ENCODE data around the gene CDK12.

The CDK12 gene

DNA sequence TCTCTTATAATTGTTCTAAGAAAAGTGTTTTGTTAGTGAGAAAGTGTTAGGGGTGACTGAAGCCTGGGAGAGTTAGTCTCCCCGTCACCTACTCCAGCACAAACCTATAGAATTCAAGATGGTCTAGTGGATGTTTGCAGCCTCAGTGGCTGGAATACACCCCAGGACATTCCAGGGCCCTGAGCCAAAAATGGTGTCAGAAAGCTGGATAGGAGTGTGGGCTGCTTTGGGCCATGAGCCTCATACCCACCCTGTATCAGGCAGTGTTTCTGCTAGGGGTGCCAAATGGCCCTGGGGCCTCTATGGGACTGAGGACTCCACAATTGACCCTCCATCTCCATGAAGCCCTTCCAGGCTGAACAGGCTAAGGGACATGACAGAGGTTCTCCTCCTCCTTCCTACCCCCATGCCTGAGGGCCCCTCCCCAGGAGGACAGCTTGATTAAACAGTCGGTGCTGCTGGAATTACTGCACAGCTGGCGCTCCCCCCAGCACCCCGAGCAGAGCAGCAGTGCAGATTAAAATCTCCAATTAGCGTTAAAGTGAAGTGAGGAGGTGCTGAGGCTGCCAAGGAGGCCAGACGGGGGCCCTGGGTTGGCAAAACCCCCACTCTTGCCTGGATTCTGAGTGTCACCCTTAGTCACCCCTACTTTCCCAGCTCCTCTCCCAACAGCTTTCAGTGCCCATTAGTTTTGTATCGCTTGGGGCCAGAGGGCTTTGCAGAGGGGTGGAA is 87.4 kb downstream of the CDK12 start:
- DNase-seq (ENCODE audit: low spot score), result no peak

DNA sequence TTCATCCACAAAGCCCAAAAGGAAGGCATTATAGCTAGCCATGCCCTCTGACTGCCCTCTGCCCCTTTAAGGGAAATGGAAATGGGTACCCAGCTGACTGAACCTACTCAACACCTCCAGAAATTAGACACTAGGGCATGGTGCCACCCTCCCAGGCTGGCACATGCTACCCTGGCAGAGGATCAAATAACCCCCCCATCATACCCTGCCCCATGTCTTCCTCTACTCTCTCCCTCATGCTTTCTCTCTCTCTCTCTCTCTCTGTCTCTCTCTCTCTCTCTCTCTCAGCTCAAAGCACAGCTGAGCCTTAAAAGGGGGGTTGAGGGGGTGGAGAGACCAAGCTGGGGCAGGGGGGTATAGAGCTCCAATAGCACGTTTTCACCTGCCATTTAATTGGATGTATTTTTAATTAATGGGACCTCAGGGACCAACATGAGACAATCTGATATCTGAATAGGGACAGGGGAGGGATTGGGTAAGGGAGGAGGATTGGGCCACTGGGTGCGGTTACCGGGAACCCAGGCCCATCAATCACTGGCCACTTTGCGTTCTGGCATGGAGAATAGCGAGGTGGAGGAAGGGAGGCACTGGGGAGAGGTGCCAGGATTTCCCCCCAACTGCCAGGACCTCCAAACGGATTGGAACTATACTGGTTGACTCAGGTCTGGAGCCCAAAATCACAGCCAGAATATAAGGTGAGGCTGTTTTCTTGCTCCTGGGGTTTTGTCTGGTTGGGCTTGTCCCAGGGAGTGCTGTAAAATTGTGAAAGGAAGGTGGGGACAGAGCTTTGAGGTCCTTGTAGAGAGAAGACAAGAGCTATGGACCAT is 88.7 kb downstream of the CDK12 start:
- no peak for DNase-seq (ENCODE audit: low spot score)

DNA sequence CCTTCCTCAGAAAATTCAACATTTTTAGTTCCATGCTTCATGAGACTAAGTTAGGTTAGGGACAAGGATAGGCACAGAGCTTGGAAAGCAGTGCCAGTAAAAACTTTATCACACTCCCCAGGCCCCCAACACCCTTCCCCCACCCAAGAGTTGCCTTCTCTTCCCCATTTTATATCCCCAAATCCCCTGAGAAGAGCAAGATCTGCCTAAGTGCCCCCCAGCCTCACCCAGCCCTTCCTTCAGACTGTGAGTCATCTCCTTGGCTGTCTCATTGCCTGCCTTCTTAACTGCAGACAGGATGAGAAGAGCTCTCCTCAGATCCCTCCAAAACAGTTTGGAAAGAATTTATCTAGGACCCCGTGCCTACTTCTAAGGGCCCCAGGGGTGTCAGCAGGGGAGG is 90.6 kb downstream of the CDK12 start:
- peak; percentile 58 for DNase-seq (ENCODE audit: low spot score)

DNA sequence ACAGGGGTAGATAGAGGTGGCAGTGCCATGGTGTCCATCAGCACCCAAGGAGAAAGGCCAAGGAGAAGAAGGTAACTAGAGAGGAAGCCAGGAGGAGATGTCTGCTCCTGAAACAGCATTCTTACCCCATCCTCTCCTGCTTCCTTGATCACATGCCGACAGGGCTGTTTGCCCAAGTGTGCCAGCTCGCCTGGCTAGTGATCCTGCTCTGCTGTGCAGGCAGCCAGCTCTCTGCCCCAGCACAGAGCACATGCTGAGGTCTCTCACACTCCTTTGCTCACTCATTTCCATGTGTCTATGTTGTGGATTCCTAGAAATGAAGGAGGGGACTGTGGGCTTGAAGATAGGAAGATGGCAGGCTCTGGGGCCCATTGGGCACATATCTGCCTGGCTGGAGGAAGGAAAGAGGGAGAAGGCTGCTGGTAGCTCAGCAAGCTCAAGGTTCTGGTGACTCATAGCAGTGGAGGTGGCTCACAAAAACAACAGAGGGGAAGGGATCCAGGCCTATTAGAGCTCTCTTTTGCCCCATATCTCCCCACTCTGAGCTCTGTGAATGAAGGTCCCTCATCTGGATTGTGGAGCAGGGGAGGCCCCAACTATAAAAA is 92.2 kb downstream of the CDK12 start:
- peak; percentile 58 for DNase-seq (ENCODE audit: low spot score)

DNA sequence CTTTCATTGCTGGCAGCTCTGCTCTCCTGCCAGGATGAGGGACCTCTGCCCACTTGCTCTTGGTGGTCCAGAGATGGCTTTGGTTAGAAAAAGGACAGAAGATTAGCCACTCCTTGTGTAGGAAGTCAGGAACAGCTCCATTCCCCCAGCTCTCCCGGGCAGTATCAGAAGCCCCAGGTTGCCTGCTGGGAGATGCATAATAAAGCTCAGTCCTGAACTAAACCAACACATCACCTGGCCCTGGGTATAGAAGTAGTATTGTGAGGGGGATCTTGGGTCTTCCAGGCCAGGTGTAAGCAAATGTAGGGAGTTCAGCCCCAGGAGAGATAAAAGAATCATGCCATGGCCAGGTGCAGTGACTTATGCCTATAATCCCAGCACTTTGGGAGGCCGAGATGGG is 94.1 kb downstream of the CDK12 start:
- DNase-seq (ENCODE audit: low spot score), result no peak

DNA sequence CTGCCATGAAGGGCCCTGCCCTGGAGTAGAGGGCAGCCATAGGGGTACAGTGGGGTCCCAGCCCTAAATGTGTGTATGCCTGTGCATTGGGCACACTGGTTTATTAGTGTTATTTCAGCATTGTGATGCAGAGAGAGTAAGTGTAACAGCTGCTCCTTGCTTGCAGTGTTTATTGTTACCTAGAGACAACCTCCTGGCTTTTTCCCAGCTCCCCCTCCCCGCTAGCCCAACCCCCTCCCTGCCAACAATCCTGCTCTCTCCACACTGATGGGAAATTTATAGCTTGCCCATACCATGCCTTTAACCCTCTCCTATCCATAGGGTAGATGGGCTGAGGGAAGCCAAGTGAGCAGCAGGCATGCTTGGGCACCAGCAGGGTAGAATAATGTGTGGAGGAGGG is 95.1 kb downstream of the CDK12 start:
- no peak for DNase-seq (ENCODE audit: low spot score)

DNA sequence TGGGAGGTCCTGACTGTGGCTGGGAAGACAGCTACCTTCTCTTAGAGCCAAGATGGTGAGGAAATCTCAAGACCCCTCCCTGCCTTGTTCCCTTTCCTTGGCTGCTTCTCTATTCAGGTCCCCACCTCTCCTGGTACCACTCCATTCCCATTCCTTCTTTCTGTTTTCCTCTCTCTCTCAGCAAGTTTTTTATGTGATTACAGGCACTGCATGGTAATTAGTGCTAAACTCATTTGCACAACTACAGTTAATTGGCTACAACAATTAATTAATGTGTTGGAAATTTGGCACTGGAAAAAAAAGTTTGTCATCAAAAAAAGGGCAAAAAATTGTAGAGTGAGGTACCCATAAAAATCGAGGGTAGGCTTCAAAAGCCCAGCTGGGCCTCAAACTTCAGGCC is 101.1 kb downstream of the CDK12 start:
- DNase-seq (ENCODE audit: low spot score), result no peak

DNA sequence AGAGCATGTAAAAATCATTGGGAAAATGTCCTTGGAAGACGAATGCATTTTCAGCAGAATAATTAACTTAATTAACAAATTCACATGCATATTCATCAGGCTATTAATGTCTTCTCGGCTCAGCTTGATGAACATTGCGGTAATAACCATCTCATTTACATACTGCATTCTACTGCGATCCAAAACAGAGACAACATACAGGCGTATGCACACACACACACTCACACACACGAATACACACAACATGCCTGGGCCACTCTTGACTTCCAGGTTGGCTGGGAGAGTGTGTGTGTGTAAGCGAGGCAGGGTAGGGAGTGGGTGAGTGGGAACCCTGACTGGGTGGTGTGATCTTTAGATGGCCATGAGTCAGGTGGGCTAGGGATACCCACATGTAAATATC is 101.7 kb downstream of the CDK12 start:
- no peak for DNase-seq (ENCODE audit: low spot score)

DNA sequence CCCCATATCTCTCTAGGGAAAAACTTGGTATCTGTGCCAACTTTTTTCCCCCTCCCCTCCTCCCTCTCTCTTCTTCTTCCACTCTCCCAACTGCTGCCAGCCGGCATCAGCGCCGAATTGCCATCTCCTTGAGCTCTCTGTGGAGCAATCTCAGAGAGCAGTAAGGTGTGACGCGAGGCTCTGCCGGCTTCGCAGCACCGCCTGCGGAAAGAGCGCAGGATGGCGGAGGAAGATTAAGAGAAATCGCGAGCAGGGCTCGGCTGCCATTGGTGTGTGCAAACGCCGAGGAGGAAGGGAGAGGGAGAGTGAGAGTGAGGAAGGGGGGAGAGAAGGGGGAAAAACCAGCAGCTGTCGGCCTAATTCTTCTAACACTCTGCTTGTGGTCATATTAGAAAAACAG is 102.2 kb downstream of the CDK12 start:
- DNase-seq (ENCODE audit: low spot score), result no peak

DNA sequence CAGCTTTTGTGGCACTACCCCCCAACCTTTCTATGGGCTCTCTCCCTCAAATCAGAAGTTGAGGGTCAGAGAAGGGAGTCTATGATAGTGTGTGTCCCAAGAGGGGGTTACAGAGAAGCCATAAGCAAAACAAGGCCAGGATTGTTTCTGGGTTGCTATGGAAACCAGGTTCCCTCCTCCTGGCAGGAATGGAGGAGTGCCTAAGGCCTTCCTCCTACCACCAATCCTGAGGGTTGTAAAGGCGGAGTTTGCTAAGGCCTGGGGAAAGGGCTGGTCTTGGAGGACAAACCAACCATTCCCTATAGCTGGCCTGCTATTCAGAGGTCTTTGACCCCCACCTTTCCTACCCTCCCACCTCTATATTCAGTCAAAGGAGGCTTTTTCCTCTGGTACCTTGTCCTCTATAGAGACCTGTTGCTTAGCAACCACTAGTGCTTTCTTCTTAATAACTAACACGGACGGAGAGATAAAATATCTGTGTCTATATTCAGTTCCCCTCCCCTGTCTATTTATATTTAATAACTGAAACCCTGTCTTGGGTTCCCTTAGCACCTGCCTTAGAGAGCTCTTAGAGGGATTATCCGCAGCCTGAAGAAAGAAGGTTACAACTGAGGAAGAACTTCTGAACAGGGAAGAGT is 103.0 kb downstream of the CDK12 start:
- DNase-seq (ENCODE audit: low spot score), result no peak

DNA sequence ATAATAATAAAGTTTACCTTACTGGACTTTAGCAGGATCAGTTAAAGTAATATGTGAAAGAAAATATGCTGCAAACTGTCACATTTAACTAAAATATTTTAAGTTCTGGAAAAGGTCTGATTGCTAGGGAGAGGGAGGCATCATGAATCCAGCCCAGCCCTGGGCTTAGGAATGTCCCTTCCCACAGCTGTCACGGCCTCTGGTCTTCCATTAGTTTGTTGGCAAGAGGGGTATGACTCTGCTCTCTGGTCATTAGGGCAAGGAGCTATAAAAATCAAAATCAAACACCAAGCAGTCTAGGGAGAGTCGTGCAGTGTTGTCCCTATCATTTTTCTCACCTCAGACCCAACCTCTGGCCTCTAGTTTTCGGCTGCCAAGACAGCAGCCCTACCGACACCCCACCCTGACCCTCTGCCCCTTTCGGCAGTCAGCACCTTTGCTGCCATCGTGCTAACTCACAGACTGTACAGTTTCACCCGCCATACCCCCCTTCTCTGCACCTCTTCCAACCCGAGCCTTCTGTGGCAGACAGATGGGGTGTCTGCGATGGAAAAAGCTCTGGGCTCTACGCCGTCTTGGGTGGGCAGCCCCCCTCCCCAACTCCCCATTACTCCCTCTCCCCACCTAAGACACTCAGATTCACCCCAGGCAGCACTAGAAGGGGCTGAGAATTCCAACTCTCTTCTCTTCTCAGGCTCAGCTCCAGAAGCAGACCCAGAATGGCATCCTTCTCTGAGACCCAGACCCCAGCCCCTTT is 105.0 kb downstream of the CDK12 start:
- no peak for DNase-seq (ENCODE audit: low spot score)

DNA sequence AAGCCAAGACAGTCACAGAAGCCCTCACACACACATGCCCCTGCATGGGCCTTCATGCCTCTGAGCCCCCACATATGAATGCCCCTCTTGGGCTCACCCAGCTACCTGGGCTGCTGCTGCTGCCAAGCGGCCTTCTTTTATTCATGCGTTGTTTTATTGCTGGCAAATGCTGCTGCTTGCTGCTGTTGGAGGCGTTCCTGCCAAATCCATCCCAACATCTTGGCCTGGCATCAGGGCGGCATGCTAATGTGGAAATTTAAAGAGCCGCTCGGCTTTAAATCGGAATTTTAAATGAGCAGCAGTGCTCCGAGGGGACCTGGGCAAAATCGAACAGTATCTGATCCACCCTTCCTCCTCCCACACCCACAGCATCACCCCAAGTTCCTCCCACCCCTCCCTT is 107.4 kb downstream of the CDK12 start:
- DNase-seq (ENCODE audit: low spot score), result no peak

DNA sequence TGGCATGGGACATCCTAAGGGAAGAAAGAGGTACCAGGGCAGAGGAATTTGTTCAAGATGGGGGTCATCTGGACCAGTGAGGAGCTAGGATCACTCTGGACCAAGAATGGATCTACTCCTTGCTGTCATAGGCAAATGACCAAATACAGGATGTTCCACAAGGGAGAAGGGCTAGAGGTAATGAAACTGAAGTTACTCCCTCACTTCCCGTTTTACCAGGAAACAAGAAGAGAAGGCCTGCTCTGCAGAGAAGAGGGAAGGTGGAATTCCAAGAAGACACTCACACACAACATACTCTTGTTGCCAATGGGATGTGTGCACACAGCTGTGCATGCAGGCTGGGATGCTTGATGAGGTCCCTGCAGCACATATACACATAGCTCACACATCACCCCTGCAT is 107.8 kb downstream of the CDK12 start:
- no peak for DNase-seq (ENCODE audit: low spot score)

DNA sequence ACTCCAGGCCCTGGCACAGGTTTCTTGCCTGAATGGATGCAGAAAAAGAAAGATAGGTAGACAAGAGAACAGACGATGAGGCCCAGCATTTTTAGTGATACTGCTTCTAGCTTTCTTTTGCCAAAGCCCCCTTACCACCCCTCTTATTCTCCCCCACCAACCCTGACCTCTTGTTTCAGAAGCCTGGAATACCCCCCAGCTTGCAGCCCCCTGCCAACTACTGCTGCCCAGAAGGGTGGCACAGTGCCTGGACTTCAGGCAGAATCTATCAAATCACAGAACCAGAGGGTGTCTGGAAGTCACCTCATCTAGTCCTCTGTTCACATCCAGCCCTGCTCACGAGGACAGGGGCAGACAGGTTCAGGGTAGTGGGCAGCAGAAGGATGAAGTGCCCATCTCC is 110.8 kb downstream of the CDK12 start:
- DNase-seq (ENCODE audit: low spot score), result no peak

DNA sequence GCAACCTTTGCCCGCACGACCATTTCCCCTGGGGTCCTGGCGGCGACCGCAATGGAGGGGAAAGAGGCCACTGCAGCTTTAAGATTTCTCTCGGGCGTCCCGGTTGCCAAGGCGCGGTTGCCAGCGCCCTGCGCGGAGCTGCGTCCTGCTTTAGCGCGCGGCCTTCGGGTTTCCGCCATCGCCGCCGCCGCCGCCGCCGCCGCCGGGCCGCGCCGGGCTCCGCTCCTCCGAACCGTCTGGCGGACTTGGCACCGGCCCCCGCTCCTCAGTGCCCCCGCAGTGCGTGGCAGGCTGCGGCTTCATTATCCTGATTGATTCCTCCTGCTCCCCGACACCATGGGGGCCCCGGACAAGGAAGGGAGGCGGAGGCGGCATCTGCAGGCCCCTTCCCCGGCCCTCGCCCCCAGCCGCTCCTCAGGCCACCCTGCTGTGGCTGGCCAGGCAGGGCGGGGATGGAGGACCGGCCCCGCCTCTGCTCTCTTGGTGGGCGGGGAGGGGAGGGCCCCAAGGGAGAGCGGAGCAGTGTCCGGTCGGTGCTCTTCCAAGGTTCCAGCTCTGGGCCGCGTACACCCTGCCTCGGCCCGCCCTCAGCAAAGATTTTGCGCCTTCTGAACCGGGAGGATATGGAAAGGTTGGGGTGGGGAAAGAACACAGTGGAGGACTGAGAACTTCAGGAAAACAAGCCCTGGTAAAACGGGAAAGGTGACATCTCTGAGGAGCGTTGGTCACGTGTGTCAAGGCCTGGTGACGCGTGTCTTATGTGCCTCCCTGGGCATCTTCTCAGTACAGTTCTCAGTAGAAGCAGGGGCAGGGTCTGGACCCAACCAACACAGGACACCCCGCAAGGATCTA is 112.4 kb downstream of the CDK12 start:
- peak; percentile 94 for DNase-seq (ENCODE audit: low spot score)

DNA sequence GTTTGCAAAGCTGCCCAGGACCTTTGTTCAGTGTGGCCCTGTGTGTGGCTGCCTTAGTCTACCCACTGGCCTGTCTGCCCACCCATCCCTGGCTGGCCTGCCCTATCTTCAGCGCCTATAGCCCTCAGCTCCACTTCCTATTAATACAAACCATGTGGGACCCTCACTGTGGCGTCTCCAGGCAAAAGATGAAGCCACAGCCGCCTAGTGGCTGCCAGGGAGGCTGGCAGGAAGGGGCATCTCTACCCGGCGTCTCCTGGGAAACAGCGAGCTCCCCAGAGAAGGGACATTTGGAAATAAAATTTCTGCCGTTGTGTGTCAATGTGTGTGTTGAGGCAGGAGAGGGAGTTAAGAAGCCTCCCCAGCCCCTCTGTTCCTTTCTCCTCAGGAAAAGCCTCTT is 114.9 kb downstream of the CDK12 start:
- peak; percentile 51 for DNase-seq (ENCODE audit: low spot score)

DNA sequence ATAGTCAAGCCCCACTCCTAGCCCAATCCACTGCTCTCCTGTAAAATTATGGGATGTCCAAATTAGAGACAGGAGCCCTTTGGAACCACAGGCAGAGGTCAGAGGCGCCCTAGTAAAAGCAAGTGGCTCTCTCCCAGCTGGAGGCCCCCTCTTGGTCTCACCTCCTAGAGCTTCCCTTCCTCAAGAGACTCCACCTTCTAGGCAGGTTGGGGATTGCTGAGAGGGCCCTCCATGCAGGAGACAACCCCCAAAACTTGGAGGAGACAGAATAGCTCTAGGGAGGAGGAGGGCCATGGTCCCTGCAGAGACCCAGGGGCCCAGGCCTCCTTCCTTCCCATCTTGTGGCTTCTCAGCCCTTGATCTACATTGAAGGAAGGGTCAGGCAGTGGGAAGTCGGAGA is 117.0 kb downstream of the CDK12 start:
- no peak for DNase-seq (ENCODE audit: low spot score)

DNA sequence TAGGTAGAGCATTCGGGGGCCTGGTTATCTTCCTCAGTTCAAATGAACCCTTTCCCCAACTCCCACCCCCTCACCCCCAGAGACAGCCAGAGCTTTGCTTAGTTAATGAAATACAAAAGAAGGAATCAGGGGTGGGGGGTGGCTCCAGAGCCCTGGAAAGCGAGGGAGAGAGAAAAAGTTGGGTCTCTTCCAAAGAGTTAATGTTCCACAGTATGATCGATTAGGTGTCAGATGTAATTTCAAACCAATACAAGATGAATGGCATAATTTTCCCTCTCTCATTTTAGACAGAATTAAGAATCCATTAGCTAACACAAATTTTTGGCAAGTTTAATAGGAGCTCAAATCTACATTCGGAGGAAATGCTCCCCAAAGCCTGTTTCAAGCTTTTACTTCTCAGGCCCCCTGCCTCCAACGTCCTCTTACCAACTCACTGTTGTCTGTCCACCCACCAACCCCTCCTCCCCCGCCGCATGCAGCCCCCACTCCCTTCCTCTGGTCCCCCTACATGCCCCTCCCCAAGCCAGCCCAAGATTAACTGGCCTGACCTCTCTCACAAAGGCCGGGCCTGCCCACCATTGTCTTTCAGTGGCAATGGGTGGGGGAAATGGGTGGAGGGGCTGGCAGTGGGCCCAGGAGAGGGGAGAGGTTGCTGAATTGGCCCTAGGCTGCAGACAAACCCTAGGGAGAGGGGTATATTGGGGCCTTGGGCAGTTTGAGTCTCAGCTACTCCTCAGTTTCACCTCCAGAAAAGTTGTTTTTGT is 118.2 kb downstream of the CDK12 start:
- DNase-seq (ENCODE audit: low spot score), result no peak

DNA sequence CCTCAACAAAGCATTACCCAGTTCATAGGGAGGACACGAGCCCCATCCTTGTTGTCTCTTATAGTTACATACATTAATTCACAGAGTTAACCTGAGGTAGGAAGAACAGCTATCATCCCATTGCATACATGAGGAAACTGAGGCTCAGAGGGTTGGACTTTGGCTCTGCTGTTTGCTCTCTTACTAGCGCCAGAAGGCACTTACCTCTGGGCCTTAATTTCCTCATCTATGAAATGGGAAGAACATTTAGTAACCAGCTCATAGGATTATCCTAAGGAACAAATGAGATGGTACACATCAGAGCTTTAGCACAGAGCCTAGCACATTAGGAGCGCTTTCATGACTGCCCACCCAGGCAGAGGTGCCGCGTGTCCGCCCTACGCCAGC is 118.8 kb downstream of the CDK12 start:
- no peak for DNase-seq (ENCODE audit: low spot score)

DNA sequence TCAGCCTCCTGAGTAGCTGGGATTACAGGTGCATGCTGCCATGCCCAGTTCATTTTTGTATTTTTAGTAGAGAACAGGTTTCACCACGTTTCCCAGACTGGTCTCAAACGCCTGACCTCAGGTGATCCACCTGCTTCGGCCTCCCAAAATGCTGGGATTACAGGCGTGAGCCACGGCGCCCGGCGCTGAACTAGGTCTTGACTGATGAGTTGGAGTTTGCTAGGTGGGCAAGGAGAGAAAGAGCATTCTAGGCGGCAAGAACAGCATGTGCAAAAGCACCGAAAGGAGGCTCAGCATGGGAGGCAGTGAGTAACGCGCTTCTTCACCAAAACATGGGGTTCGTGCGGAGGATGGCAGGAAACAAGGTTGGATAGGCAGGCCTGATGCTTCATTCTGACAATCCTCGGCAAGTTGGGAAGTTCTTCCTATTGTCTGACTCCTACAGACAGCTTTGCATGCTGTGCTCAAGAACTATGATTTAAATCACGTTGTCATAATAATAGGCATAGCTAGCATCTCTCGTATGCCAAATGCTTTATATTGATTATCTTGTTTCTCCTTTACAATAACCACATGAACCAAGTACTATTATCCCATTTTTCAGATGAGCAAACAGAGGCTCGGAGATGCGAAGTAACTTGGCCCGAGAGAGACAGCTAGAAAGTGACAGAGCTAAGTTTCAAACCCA is 119.9 kb downstream of the CDK12 start:
- DNase-seq (ENCODE audit: low spot score), result no peak
